SK-N-SH treated with all-trans-retinoic acid at 6 μM for 48 hours (cell line): ENCODE data around the gene OGT.
"Not testable (repeated sequence)": the region's sequence is repeated elsewhere in the genome, so short reads cannot be mapped to it uniquely, and the experiment has no call there.

Experiments used
- CSDC2 ChIP-seq: fragments of 250-450 bp; sonication (Bioruptor Pico); IDR thresholded peaks from 2 replicates; pipeline ENCODE4 v1.5.0; 2020; ENCODE audit warnings: mild to moderate bottlenecking, moderate library complexity
- ESRRG ChIP-seq: fragments of 250-450 bp; sonication (Bioruptor Pico); IDR thresholded peaks from 2 replicates; pipeline ENCODE4 v1.6.1; 2021; ENCODE audit warnings: mild to moderate bottlenecking
- PATZ1 ChIP-seq: fragments of 250-450 bp; sonication (Bioruptor Pico); IDR thresholded peaks from 2 replicates; pipeline ENCODE4 v1.8.0; 2020; ENCODE audit warnings: mild to moderate bottlenecking, moderate library complexity, borderline replicate concordance
- RARB ChIP-seq: fragments of 250-450 bp; sonication (Bioruptor Pico); IDR thresholded peaks from 2 replicates; pipeline ENCODE4 v1.8.0; 2021; ENCODE audit warnings: mild to moderate bottlenecking, moderate library complexity
- ZFP30 ChIP-seq: fragments of 450-650 bp; formaldehyde crosslinking; IDR thresholded peaks from 2 replicates; pipeline ENCODE4 v1.5.0; 2022; ENCODE audit warnings: mild to moderate bottlenecking, moderate library complexity

- TF ChIP-seq ZFP30; ESRRG (CRISPR knock-in tag); CSDC2 (CRISPR knock-in tag); RARB (CRISPR knock-in tag); PATZ1 (CRISPR knock-in tag): not testable (repeated sequence)
Measured at GRCh38 chrX:71571390-71571789, 38.5 kb downstream of the OGT start.
